Activated T-helper 17 cell treated with anti-CD3 and anti-CD28 coated beads, Interleukin-2, amount 50 U/mL, for 72 hours (primary cell): ENCODE results near the gene UBE2H. TPM values are rescaled to one million over a fixed set of nuclear protein-coding genes. Genes with fewer than 3 reads are reported as not detected.
"Not testable (repeated sequence)": the region's sequence is repeated elsewhere in the genome, so short reads cannot be mapped to it uniquely, and the experiment has no call there.

Source experiments
- ATAC-seq: fragments of 150-1000 bp; cut with Tn5 transposase; replicated peaks from 2 replicates; pipeline ENCODE4 v1.10.0; 2021; ENCODE audit warnings: mild to moderate bottlenecking, moderate library complexity
- H3K27ac Mint-ChIP-seq: one replicate; pipeline ENCODE4 v1.8.0; 2022; ENCODE audit warnings: mixed read lengths
- H3K27me3 Mint-ChIP-seq: one replicate; pipeline ENCODE4 v1.8.0; 2022; ENCODE audit warnings: mixed read lengths
- H3K36me3 Mint-ChIP-seq: one replicate; pipeline ENCODE4 v1.8.0; 2022; ENCODE audit warnings: low read depth, mild to moderate bottlenecking, mixed read lengths
- H3K4me1 Mint-ChIP-seq: one replicate; pipeline ENCODE4 v1.8.0; 2022; ENCODE audit warnings: mixed read lengths
- H3K4me3 Mint-ChIP-seq: one replicate; pipeline ENCODE4 v1.8.0; 2022; ENCODE audit warnings: mild to moderate bottlenecking, mixed read lengths
- H3K9me3 Mint-ChIP-seq: one replicate; pipeline ENCODE4 v1.8.0; 2022; ENCODE audit warnings: mixed read lengths
- total RNA-seq, 2 donors: library from RNA; stranded (reverse); gene quantifications; one replicate each; pipeline ENCODE4 v1.2.3, GENCODE V29; 2022

Gene UBE2H
- 10 to 100 TPM; 27.8 to 54.0 TPM for total RNA-seq

DNA sequence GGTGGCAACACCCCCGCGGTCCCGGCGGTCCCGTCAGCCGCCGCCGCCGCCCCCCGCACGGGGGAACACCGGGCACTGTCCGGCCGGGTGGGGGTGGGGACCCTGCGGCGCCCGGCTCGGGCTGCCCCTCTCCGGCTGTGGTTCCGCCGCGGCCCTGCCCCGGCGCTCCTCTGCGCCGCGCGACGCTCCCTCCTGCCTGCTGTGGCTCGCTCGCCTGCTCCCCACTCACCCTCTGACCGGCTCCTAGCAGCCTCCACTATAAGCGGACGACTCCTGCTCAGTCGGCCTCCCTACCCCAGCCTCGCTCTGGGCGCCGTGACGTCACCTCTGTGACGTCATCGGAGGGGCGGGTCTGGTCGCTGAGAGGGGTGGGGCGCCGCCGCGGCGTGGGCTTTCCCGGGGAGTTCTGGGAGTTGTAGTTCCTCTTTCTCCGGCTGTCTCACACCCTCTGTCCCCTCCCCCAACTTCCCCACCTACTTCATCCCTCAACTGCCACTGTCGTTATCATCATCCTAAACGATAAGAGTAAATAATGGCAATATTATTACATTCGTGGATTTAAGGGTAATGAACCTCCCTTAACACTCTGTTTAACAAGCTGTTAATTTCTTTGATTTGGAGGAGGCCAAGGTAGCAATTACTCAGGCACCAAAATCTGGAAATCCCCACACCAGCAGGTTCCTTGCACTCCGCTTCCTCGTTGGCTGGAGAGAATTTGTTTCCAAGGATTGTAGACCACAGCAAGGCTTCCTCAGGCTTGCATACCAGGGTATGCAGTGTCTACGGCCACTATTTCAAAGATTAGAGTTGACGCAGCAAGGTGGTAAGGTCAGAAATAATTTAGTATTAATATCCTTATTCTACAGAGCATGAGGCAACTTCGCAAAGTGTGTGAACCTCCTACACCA, at the start of gene UBE2H:
Gene UBE2H (minus strand): TSS at position 308 of the 908 bp plus-strand sequence. CDS start 405 bp downstream, outside the sequence.
- Mint-ChIP-seq H3K36me3 (peaks cover 18% of the 10 kb centered on the region), H3K9me3 (no peaks in the 10 kb centered on the region), H3K4me1 (peaks cover 5% of the 10 kb centered on the region), H3K27ac (no peak within 1 kb of the TSS), H3K4me3 (no peak within 1 kb of the TSS), H3K27me3 (no peaks in the 10 kb centered on the region)
- ATAC-seq: peak; percentile 71

DNA sequence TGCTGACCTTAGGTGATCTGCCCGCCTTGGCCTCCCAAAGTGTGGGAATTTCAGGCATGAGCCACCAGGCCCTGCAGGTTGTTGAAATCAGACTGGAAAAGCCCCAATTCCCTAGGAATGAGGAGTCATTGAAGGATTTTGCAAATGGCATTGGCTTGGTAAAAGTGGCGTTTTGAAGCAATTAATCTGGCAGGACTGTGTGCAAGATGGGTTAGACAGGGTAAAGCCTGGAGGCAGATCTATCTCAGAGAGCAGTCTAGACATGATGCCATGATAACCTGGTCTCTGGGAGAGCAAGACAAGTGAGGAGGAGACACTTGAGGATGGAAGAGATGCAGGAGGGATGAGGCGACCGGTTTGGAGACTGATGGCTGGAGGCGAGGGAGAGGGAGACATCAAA, 45.7 kb upstream of the UBE2H start:
- ATAC-seq: no peak

DNA sequence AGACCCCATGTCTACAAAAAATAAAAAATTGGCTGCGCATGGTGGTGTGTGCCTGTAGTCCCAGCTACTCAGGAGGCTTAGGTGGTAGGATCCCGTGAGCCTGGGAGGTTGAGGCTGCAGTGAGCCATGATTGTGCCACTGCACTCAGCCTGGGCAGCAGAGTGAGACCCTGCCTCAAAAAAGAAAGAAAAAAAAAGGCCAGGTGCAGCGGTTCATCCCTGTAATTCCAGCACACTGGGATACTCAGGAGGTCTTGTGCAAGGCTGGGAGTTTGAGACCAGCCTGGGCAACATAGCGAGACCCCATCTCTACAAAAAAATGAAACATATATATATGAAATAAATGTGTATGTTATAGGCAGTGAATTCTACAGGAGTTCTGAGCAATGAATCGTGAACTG, 44.5 kb upstream of the UBE2H start:
- Mint-ChIP-seq H3K4me3 (no peak overlapping the region), H3K4me1 (peaks cover 4% of the 10 kb centered on the region), H3K27ac (no peak overlapping the region), H3K27me3 (no peaks in the 10 kb centered on the region), H3K9me3 (no peaks in the 10 kb centered on the region), H3K36me3 (no peaks in the 10 kb centered on the region)
- ATAC-seq: no peak

More for the DNA sequence above, 45.7 kb upstream of the UBE2H start:
- no peak overlapping the region for H3K4me3 Mint-ChIP-seq
- H3K27me3 Mint-ChIP-seq: no peaks in the 10 kb centered on the region
- H3K4me1 Mint-ChIP-seq: peaks cover 4% of the 10 kb centered on the region
- H3K36me3 Mint-ChIP-seq: no peaks in the 10 kb centered on the region
- H3K27ac Mint-ChIP-seq: no peak overlapping the region
- no peaks in the 10 kb centered on the region for H3K9me3 Mint-ChIP-seq

DNA sequence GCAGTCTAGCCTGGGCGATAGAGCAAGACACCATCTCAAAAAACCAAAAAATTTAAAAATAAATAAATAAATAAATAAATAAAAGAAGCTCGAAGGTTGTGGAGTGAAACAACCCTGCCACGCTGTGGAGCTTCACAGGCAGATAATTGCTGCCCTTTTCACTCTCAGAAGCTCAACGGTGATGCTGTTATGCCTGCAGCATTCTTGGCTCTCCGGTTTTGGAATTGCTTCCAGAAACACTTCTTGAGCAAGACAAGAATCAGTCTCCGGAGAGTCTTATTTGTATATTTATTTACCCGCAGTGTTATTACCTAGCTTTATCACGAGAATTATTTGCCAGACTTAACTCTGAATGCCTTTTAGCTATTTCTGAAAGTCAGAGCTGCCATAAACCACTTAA, 40.5 kb upstream of the UBE2H start:
- no peaks in the 10 kb centered on the region for H3K27me3 Mint-ChIP-seq
- no peaks in the 10 kb centered on the region for H3K36me3 Mint-ChIP-seq
- no peak overlapping the region for H3K4me3 Mint-ChIP-seq
- H3K27ac Mint-ChIP-seq: no peak overlapping the region
- H3K9me3 Mint-ChIP-seq: no peaks in the 10 kb centered on the region
- H3K4me1 Mint-ChIP-seq: peaks cover under 1% of the 10 kb centered on the region
- ATAC-seq: no peak

DNA sequence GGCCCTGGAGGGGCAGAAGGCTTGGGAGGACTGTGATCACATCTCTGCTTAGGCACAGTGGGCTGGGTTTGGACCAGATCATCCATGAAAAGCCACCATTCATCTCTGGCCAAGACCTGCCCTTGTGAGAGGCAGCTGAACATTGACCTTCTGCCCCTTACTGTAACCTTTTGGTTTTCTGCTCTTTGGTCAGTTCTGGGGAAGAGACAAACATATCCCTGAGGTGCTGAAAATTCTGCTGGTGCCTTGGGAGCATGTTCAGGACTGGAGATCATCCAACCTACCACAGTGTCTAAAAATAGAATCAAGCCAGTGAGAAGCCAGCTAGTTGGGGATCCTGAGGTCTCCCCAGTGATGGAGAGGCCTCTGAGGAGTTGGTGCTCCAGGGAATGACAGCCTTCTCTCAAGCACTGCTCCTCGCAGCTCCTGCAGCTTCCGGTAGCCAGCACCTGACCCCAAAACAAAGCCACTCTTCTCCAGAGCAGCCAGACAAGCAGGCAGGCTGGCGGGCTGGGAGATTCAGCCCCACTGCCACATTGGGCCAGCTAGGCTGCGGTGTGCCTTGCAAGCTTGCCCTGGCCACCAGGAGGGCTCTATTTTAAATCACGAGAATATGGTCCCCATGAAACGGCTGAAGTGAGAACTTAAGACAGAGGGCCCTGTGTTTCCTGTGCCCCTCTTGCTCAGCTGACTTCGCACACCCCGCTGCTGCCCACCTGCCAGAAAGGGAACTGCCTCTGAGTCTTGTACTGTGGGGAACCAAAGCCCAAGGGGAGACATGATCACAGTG, 37.8 kb upstream of the UBE2H start:
- H3K36me3 Mint-ChIP-seq: no peaks in the 10 kb centered on the region
- H3K27me3 Mint-ChIP-seq: peaks cover 3% of the 10 kb centered on the region
- H3K4me1 Mint-ChIP-seq: no peaks in the 10 kb centered on the region
- no peaks in the 10 kb centered on the region for H3K9me3 Mint-ChIP-seq
- no peak overlapping the region for H3K4me3 Mint-ChIP-seq
- ATAC-seq: no peak
- no peak overlapping the region for H3K27ac Mint-ChIP-seq

DNA sequence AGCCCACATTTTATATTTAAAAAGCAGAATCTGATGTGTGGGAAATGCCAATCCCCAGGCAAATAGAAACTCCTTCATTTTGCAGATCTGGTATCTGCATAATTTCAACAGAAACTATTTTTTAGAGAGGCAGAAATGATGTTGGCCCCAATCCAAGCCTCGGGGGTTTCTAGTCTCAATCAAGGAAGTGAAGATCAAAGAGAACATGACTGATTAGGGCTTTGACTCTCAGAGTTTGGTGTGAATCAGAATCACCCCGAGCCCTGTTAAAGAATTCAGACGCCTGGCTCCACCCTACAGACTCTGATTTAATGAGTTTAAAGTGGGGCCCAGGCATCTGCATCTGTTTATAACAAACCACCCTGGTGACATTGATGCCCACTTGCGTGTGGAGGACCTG, 36.7 kb upstream of the UBE2H start:
- H3K4me1 Mint-ChIP-seq: no peaks in the 10 kb centered on the region
- ATAC-seq: peak; percentile 82
- peak overlapping the region; percentile 39 for H3K27ac Mint-ChIP-seq
- H3K36me3 Mint-ChIP-seq: no peaks in the 10 kb centered on the region
- peaks cover 3% of the 10 kb centered on the region for H3K27me3 Mint-ChIP-seq
- H3K9me3 Mint-ChIP-seq: no peaks in the 10 kb centered on the region
- no peak overlapping the region for H3K4me3 Mint-ChIP-seq

DNA sequence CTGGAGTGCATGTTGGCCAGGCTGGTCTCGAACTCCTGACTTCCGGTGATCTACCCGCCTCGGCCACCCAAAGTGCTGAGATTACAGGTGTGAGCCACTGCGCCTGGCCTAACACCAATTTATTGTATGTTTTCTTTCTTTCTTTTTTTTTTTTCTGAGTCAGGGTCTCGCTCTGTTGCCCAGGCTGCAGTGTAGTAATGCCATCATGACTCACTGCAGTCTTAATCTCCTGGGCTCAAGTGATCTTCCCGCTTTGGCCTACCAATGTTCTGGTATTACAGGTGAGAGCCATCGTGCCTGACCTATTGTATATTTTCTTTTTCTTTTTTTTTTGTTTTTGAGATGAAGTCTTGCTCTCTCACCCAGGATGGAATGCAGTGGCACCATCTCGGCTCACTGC, 33.8 kb upstream of the UBE2H start:
- Mint-ChIP-seq H3K4me3 (no peak overlapping the region), H3K4me1 (no peaks in the 10 kb centered on the region), H3K27me3 (peaks cover 11% of the 10 kb centered on the region), H3K9me3 (no peaks in the 10 kb centered on the region), H3K36me3 (no peaks in the 10 kb centered on the region), H3K27ac (no peak overlapping the region)
- ATAC-seq: no peak

DNA sequence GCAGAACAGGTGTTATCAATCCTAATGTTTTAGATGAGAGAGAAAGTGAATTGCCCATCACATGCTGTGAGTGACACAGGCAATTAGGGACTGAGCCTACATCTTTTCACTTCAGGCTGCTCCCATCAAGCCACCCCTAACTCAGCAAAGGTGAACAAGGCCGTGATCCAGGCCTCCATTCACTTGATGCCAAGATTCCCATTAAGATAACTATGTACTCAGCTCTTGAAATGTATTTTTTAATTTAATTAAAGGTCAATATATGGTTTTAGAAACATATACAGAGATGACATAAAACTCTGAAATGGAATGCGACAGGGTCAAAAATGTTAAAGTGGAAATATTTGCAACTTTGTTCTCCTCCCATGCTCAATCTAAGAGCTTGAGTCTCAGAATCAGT, 27.9 kb upstream of the UBE2H start:
- no peak for ATAC-seq
- H3K27ac Mint-ChIP-seq: no peak overlapping the region
- no peak overlapping the region for H3K4me3 Mint-ChIP-seq
- H3K4me1 Mint-ChIP-seq: peaks cover 5% of the 10 kb centered on the region
- no peaks in the 10 kb centered on the region for H3K36me3 Mint-ChIP-seq
- peaks cover 8% of the 10 kb centered on the region for H3K27me3 Mint-ChIP-seq
- H3K9me3 Mint-ChIP-seq: no peaks in the 10 kb centered on the region

DNA sequence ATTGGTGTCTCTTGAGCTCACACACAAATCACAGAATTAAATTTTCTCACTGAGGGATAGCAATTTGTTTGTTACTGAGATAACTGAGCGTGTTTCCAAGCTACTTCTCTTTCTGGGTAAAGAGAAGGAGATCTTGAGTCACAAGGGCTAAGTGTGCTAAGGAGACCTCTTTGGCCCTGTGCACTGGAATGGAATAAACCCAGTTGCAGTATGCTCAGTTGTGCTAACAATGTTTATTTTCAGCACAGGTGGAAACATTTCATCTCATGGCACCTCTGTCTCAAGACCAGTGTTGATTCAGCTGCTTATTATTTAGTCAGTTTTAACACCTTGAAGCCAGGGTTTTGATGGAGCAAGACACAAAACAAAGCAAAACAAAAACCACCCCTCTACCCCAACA, 22.5 kb upstream of the UBE2H start:
- Mint-ChIP-seq H3K36me3 (no peaks in the 10 kb centered on the region), H3K27me3 (no peaks in the 10 kb centered on the region), H3K27ac (no peak overlapping the region), H3K4me3 (no peak overlapping the region), H3K9me3 (no peaks in the 10 kb centered on the region), H3K4me1 (peaks cover 5% of the 10 kb centered on the region)
- no peak for ATAC-seq

DNA sequence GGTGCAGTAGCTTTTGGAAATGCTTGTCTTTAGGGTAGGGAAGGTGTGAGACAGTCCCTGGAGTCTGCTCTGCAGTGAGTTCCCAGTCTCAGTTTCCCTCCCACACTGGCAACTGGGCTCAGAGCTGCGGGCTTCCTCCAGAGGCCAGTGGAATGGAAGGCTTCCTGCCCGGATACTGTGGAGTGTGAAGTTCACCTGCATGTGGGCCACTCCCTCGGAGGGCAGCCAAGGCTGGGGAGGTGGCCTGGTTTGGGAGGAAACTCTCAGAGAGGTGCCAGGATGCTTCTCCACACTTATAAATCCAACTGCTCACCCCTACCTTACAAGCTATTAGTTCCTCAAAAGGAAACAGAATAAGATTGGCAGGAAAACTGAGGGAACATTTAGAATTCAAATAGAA, 18.1 kb upstream of the UBE2H start:
- Mint-ChIP-seq H3K4me1 (no peaks in the 10 kb centered on the region), H3K4me3 (no peak overlapping the region), H3K36me3 (no peaks in the 10 kb centered on the region), H3K27ac (no peak overlapping the region), H3K27me3 (no peaks in the 10 kb centered on the region), H3K9me3 (no peaks in the 10 kb centered on the region)
- ATAC-seq: no peak

DNA sequence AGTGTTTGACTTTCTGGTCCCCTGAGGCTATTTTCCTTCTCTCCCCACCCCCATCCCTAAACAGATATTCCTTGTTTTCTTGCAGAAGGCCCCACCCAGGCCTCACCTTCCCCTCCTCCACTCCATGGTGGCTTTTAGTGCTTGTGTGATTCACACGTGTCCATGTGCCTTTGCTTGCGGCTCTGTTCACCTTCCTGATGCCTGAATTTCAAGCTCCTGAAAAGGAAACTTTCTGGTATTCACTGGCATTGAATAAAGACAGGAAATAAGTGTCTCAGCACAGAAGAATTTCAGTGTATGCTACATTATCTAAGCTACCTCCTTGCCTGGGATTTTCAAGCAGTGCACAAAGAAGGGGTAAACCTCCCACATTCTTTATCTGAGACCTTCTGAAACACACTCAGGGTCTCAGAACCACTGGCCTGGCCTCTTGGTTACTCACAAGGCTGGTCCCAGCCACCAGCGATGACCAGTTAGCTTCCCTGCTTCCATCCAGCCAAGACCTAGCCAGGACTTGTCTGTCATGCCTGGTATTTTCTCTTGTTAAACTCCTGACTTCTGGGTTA, 17.2 kb upstream of the UBE2H start:
- no peaks in the 10 kb centered on the region for H3K27me3 Mint-ChIP-seq
- no peaks in the 10 kb centered on the region for H3K9me3 Mint-ChIP-seq
- no peak for ATAC-seq
- H3K4me3 Mint-ChIP-seq: no peak overlapping the region
- no peaks in the 10 kb centered on the region for H3K4me1 Mint-ChIP-seq
- H3K27ac Mint-ChIP-seq: no peak overlapping the region
- H3K36me3 Mint-ChIP-seq: no peaks in the 10 kb centered on the region

DNA sequence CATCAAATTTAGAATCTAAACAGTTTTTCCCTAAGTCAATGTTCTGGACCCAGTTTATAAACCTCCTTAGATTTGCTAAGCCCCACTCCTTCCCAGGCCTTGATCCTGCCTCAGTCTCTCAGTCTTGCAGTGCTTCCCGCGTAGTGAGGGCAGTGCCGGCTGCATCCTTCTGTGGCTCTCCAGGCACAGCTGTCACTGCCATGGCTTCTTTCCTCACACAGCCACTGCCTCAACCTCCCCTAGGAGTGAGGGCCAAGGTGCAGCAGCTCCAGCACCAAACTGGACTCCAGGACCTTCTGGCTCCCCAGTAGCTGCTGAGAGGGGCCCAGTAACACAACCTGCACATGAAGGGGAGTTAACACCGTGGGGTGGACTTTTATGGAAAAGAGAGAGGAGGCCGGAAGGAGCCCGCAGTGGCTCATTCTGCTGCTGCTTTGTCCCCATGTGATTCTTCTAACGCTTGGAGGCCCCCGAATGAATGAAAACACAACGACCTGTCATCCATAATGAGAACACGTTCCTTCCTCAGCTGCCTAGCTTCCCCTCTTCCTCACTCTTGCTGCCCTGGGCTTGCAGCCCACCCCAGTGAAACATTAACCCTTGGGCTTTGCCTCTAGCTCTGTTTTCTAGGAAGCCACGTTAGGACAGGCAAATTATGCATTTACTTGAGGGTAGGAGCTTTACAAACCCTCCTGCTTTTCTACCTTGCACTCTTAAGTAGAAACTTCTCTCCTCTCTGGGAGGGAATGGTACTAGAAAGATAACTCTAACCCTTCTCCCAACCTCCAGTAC, 16.0 kb upstream of the UBE2H start:
- Mint-ChIP-seq H3K4me3 (no peak overlapping the region), H3K27ac (no peak overlapping the region), H3K9me3 (no peaks in the 10 kb centered on the region), H3K4me1 (no peaks in the 10 kb centered on the region), H3K36me3 (no peaks in the 10 kb centered on the region), H3K27me3 (no peaks in the 10 kb centered on the region)
- ATAC-seq: no peak

DNA sequence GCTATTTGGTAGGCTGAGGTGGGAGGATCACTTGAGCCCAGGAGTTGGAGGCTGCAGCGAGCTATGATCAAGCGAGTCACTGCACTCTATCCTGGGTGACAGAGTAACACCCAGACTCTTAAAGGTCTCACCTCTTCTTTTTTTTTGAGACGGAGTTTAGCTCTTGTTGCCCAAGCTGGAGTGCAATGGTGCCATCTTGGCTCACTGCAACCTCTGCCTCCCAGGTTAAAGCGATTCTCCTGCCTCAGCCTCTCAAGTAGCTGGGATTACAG, 7.4 kb upstream of the UBE2H start:
- H3K27me3 Mint-ChIP-seq, H3K4me3 Mint-ChIP-seq, H3K27ac Mint-ChIP-seq, ATAC-seq, H3K9me3 Mint-ChIP-seq, H3K4me1 Mint-ChIP-seq, H3K36me3 Mint-ChIP-seq: not testable (repeated sequence)

DNA sequence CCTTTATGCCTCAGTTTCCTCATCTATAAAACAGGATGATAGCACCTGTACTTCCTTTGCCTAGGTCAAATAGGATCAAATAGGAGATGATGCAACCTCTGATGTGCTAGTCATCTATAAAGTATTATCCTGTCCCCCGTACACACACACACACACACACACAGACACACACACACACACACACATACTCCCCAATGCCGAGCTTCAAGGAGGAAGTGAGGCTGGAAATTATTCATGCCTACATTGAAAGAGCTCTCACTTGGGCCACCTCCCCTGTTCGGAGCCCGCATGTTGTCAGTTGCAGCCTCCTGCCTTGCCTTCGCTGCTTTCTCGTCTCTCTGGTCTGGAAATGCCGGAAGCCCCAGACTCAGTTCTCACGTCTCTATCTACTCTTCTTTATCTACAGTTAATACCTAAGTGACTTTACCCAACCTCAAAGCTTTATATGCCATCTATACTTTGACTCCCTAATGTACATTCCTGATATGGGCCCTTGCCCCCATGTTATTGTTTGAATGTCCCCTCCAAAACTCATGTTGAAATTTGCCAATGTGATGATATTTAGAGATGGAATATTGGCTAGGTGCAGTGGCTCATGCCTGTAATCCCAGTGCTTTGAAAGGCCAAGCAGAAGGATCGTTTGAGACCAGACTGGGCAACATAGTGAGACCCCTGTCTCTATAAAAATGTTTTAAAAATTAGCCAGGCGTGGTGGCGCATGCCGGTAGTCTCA, 6.9 kb upstream of the UBE2H start:
- Mint-ChIP-seq H3K36me3 (no peaks in the 10 kb centered on the region), H3K4me3 (no peak overlapping the region), H3K9me3 (no peaks in the 10 kb centered on the region), H3K4me1 (no peaks in the 10 kb centered on the region), H3K27ac (no peak overlapping the region), H3K27me3 (no peaks in the 10 kb centered on the region)
- ATAC-seq: no peak
